ENCODE data around the gene DEFB131B.
"Not testable (repeated sequence)": the region's sequence is repeated elsewhere in the genome, so short reads cannot be mapped to it uniquely, and the experiment has no call there.

DEFB131B gene

GRCh38 chr11:71878059-71878458 is at the start of gene DEFB131B:
TSS of gene DEFB131B (plus strand) at chr11:71878453. CDS start at chr11:71878453, 0 bp downstream.
- DNase-seq (ENCODE audit: low read depth), result not testable (repeated sequence)

GRCh38 chr11:71829247-71829646 is 49.0 kb upstream of the DEFB131B start:
- not testable (repeated sequence) for DNase-seq (ENCODE audit: low read depth)

- not testable (repeated sequence) for DNase-seq (ENCODE audit: low read depth)
These were observed 48.6 kb upstream of the DEFB131B start for GRCh38 chr11:71829686-71830085.

GRCh38 chr11:71832811-71833210 is 45.4 kb upstream of the DEFB131B start, which contains the start of gene DEFB108B:
TSS of gene DEFB108B (plus strand) at chr11:71833200. CDS start at chr11:71833200, 0 bp downstream.
- DNase-seq (ENCODE audit: low read depth), result not testable (repeated sequence)

GRCh38 chr11:71842720-71843119 is 35.5 kb upstream of the DEFB131B start:
- not testable (repeated sequence) for DNase-seq (ENCODE audit: low read depth)

DNA sequence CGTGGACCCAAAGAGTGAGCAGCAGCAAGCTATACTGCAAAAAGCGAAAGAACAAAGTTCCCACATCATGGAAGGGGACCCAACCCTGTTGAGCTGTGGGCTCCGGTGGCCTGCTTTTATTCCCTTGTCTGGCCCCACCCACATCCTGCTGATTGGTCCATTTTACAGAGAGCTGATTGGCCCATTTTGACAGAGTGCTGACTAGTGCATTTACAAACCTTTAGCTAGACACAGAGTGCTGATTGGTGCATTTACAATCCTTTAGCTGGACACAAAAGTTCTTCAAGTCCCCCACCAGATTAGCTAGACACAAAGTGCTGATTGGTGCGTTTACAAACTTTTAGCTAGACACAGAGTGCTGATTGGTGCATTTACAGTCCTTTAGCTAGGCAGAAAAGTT is 34.9 kb upstream of the DEFB131B start:
- not testable (repeated sequence) for DNase-seq (ENCODE audit: low read depth)

GRCh38 chr11:71843858-71844257 is 34.4 kb upstream of the DEFB131B start:
- DNase-seq (ENCODE audit: low read depth), result no peak

DNA sequence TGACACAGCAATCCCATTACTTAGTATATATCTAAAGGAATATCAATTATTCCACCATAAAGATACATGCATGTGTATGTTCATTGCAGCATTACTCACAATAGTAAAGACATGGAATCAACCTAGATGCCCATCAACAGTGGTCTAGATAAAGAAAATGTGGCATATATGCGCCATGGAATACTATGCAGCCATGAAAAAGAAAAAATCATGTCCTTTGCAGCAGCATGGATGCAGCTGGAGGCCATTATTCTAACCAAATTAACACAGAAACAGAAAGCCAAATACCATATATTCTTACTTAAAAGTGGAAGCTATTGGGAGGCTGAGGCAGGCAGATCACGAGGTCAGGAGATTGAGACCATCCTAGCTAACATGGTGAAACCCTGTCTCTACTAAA is 24.4 kb upstream of the DEFB131B start:
- DNase-seq (ENCODE audit: low read depth), result not testable (repeated sequence)

- DNase-seq (ENCODE audit: low read depth), result not testable (repeated sequence)
These were observed 22.4 kb upstream of the DEFB131B start for GRCh38 chr11:71855880-71856279.

- DNase-seq (ENCODE audit: low read depth), result not testable (repeated sequence)
These were observed 17.4 kb upstream of the DEFB131B start for GRCh38 chr11:71860835-71861234.

DNA sequence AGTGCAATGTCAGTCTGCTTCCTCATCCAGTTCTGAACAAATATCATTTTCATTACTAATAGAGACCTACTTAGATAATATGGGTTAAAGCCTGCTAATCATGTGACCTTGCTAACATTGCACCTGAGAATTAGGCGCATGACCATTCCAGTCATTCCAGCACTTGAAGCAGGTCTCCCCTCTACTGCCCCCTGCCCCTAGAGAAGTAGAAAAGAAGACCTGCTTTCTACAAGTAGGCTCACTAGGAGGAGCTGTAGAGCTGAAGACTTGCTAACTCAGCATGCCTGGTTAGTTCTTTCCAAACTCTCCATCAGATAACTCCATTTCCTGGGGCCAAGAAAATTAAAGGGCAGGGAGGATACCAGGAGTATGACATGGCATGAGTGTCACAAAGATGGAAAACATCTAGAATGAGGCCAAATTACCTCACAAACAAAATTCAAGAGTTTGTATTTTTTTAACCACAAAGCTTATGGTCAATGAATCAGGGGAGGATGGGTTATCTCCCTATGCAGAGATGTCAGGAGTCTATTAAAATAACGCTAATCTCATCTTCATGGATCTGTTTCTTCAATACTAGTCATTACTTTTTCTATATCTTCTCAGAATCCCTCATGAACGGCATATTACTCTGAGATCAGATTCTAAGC is 14.2 kb upstream of the DEFB131B start:
- DNase-seq (ENCODE audit: low read depth), result peak; percentile 38

- DNase-seq (ENCODE audit: low read depth), result not testable (repeated sequence)
These were observed 11.0 kb upstream of the DEFB131B start for GRCh38 chr11:71867209-71867608.

DNA sequence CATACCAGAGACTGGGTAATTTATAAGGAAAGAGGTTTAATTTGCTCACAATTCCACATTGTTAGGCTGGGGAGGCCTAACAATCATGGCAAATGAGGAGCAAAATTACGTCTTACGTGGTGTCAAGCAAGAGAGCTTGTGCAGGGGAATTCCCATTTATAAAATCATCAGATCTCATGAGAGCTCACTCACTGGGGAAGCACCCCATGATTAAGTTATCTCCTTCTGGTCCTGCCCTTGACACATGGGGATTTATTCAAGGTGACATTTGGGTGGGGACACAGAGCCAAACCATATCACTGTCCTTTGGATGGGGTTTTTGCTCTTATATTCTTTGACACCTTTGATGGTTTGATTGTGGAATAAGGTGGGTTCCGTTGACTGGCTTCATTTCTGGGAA is 8.3 kb upstream of the DEFB131B start:
- not testable (repeated sequence) for DNase-seq (ENCODE audit: low read depth)

- not testable (repeated sequence) for DNase-seq (ENCODE audit: low read depth)
These were observed 7.6 kb upstream of the DEFB131B start for GRCh38 chr11:71870661-71871060.

DNA sequence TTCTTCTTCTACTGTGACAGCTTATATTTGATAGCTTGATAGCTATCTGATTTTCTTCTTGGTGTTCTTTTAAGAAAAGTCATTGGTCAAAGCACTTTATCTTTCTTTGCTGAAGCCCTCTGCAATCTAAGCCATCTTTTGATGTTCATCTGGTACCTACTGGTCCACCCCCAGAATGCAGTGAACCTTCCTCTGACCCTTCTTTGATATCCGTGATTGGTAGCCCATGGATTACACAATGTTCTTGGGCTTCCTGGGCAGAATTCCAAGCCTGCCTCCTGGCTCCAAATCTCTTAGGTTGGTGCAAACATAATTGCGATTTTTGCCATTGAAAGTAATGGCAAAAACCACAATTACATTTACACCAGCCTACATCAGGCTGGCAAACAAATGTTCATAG is 2.0 kb upstream of the DEFB131B start:
- DNase-seq (ENCODE audit: low read depth), result not testable (repeated sequence)

- DNase-seq (ENCODE audit: low read depth), result not testable (repeated sequence)
These were observed 7.6 kb downstream of the DEFB131B start for GRCh38 chr11:71885806-71886205.

DNA sequence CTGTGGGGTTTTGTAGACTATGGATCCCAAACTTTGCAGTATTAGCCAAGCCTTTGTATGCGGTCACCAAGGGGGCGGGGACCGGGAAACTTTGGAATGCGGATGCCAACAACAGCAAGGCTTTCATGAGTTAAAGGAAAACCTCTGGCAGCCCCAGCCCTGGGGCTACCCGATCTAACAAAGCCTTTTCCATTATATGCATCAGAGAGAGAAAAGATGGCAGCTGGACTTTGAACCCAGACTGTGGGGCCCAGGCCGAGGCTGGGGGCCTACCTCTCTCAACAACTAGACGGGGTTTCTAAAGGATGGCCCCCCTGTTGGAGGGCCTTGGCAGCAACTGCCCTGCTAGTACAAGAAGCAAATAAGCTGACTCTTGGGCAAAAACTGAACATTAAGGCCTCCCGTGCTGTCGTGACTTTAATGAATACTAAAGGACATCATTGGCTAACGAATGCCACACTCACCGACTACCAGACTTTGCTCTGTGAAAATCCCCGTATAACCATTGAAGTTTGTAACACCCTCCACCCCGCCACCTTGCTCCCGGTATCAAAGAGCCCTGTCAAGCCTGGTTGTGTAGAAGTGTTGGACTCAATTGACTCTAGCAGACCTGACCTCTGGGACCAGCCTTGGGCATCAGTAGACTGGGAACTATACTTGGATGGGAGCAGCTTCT is 10.2 kb downstream of the DEFB131B start:
- not testable (repeated sequence) for DNase-seq (ENCODE audit: low read depth)

- DNase-seq (ENCODE audit: low read depth), result not testable (repeated sequence)
These were observed 11.1 kb downstream of the DEFB131B start for GRCh38 chr11:71889181-71889872.

DNA sequence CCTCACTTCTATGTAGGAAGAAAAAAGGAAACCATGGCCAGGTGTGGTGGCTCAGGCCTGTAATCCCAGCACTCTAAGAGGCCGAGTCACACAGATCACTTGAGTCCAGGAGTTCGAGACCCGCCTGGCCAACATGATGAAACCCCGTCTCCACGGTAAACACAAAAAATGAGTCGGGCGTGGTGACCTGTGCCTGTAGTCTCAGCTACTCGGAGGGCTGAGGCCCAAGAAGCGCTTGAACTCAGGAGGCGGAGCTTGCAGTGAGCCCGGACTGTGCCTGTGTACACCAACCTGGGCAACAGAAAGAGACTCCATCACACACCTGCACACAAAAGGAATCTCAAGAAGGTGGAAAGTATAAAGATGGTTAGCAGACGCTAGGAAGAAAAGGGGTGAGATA is 17.7 kb downstream of the DEFB131B start:
- no peak for DNase-seq (ENCODE audit: low read depth)

DNA sequence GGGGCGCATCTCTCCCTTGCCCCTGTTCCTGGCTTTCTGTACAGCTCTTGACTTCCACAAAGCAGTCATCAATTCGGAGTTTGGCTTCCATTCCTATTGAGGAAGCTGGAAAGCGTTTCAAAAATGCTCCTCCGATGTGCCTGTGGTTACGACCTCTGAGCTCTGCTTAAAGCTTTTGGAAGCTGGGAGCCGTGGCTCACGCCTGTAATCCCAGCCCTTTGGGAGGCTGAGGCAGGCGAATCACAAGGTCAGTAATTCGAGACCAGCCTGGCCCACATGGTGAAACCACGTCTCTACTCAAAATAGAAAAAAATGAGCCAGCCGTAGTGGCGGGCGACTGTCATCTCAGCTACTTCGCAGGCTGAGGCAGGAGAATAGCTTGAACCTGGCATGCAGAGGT is 22.9 kb downstream of the DEFB131B start:
- peak; percentile 12 for DNase-seq (ENCODE audit: low read depth)

DNA sequence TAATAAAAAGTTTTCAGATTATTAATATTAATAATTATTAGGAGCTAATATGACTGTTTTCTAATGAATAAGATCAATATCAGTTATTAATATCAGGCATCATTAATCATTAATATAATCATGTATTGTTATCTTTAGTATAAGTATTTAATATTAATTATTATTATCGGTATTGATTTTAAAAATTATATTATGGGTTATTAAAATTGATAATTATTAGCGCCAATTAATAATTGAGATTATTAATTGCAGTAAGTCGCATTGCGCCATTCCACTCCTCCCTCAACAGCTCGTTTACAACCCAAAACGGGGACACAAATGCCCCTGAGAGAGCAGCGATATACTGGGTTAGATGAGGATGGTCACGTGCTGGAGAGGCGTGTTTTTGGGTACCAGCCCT is 30.0 kb downstream of the DEFB131B start:
- DNase-seq (ENCODE audit: low read depth), result no peak

DNA sequence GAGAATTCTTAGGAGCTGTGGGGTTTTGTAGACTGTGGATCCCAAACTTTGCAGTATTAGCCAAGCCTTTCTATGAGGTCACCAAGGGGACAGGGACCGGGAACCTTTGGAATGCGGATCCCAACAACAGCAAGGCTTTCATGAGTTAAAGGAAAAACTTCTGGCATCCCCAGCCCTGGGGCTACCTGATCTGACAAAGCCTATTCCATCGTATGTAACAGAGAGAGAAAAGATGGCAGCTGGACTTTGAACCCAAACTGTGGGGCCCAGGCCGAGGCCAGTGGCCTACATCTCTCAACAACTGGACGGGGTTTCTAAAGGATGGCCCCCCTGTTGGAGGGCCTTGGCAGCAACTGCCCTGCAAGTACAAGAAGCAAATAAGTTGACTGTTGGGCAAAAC is 32.5 kb downstream of the DEFB131B start:
- DNase-seq (ENCODE audit: low read depth), result not testable (repeated sequence)
